HFF-Myc (cell line): Measurements from ENCODE around the gene ANGPT4.

ENCODE experiments used
- DNase-seq: peaks from one replicate; pipeline ENCODE4 v3.0.0-alpha.2; 2011; ENCODE audit warnings: low read depth; ENCODE audit errors: extremely low read depth
- H3K4me3 ChIP-seq: replicated peaks from 2 replicates; pipeline ENCODE4 v1.5.1; 2011; ENCODE audit warnings: low read depth, mild to moderate bottlenecking, control low read depth, low read length
- TF ChIP-seq, protein P1 (sequence below): IDR thresholded peaks from 2 replicates; pipeline ENCODE4 v1.5.1; 2012; ENCODE audit warnings: mild to moderate bottlenecking, low read depth, low read length, control low read depth; ENCODE audit errors: missing control alignments

Gene ANGPT4

DNA sequence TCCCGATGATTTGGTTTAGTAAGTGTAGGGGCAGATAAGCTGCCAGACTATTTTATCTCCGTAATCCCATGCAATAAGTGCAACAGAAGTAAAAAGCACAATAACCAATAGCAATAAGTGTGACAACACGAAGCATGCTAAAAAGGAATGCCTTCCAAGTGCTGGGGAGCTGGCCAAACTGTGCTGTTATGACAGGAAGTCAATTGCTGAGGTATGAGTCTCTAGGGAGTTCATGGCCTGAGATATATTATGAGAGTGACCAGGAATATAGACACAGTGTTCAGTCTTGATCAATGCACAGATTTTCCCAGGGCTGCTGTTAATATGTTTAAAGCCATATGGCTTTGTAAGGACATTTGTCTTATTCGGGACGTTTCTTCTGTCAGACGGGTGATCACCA lies 10.5 kb upstream of the ANGPT4 start:
- no peak overlapping the region for H3K4me3 ChIP-seq
- no peak for DNase-seq
- TF ChIP-seq, protein P1, sequence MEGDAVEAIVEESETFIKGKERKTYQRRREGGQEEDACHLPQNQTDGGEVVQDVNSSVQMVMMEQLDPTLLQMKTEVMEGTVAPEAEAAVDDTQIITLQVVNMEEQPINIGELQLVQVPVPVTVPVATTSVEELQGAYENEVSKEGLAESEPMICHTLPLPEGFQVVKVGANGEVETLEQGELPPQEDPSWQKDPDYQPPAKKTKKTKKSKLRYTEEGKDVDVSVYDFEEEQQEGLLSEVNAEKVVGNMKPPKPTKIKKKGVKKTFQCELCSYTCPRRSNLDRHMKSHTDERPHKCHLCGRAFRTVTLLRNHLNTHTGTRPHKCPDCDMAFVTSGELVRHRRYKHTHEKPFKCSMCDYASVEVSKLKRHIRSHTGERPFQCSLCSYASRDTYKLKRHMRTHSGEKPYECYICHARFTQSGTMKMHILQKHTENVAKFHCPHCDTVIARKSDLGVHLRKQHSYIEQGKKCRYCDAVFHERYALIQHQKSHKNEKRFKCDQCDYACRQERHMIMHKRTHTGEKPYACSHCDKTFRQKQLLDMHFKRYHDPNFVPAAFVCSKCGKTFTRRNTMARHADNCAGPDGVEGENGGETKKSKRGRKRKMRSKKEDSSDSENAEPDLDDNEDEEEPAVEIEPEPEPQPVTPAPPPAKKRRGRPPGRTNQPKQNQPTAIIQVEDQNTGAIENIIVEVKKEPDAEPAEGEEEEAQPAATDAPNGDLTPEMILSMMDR, result no peak

DNA sequence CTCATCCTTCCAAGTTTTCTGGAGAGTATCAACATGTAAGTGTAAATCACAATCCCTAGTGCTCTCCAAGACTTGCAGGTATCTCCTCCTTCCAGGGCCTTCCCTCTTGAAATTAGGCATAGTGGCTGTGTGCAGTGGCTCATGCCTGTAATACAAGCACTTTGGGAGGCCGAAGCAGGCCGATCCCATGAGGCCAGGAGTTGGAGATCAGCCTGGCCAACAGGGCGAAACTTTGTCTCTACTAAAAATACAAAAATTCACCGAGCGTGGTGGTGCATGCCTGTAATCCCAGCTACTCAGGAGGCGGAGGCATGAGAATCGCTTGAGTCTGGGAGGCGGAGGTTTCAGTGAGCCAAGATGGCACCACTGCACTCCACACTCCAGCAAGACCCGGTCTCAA lies 9.4 kb upstream of the ANGPT4 start:
- H3K4me3 ChIP-seq, result no peak overlapping the region
- no peak for DNase-seq
- TF ChIP-seq, protein P1, result no peak

DNA sequence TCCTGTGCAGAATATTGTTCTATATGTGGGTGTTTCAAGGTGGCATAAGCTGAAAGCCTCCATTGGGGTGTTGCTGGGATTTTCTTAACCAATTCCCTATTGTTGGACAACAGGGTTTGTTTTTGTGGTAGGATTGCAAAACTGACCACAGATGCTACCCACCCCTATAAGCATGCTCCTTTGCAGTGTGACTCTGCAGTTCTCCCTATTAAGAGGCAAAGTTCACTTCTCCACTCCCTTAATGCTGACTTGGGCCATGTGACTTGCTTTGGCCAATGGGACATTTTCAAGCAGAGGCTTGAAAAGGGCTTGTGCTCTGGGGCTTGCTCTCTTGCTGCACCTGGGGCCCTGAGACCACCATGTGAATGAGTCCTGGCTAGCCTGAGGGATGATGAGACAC lies 8.5 kb upstream of the ANGPT4 start:
- DNase-seq, result no peak
- TF ChIP-seq, protein P1, result no peak
- H3K4me3 ChIP-seq, result no peak overlapping the region

DNA sequence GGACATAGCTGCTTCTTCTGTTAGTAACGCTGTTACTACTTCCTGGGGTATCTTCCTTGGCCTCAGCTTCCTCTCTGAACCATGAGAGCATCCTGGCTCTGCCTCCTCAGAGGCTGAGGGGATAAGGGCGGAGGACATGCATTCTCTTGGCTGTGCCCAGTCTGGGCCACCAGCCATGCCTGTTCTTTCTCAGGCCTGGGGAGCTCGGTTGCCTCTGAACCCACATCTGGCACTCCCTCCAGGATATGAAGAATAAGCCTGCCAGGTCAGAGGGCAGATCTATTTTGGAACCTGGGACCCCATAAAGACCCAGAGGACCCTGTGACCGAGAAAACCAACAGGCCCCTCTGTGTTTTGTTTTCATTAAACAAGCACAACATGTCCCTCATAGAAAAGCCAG lies 6.6 kb upstream of the ANGPT4 start:
- no peak overlapping the region for H3K4me3 ChIP-seq
- TF ChIP-seq, protein P1, result no peak
- no peak for DNase-seq

DNA sequence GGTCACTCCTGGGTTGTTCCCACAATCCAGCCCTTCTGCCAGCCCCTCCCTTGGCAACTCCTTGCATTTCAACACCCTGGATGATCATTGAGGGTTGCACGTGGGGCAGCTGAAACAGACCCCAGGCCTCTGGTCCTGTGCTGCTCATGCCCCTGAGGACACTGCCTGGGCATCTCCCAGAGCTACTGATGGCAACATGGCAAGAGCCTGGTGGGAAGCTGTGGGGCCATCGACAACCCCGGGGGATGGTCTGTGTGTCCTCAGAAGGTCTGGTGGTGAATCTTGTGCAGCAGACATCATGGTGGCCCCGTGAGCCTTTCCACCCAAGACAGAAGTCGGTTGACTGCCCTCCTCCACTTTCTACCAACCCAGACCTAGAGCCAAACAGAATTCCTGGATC lies 4.9 kb upstream of the ANGPT4 start:
- TF ChIP-seq, protein P1, result no peak
- DNase-seq, result no peak
- no peak overlapping the region for H3K4me3 ChIP-seq

DNA sequence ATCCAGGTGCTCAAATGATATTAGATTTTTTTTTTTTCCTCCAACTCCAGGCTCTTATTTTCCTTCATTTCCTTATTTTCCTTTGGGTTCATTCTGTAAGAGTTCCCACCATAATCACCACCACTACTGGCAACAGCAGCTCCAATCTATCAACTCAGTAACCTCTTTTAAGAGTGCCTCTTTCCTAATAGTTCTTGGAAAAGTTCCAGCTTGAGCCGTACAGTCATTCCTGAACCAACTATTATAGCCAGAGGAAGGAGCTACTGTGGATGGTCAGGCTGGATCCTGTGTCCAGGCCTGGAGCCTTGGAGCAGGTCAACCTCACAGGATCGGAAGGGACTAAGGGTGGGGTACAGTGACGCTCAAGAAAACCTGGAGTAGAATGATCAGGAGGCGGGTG lies 4.2 kb upstream of the ANGPT4 start:
- H3K4me3 ChIP-seq, result no peak overlapping the region
- DNase-seq, result no peak
- TF ChIP-seq, protein P1, result no peak

DNA sequence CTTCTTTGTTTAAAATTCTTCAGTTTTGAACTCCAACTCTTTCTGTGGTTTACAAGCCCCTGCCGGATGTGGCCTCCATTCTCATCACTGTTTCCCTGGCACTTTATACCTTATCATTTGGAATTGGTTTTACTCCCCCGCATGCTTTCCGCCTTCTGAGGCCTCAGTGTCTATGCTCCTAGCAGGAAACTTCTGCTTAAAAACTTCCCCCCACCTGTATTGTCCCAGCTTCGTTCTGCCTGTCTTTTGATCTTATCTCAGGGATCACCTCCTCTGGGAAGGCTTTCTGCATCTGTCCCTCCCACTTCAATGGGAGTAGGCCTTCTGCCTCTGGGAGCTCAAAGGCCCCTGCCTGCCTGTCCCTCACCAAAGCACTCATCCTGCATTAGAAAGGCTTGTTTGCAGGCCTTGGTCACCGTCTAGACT lies 3.4 kb upstream of the ANGPT4 start:
- TF ChIP-seq, protein P1, result no peak
- no peak for DNase-seq

More for the DNA sequence above, 3.4 kb upstream of the ANGPT4 start:
- no peak overlapping the region for H3K4me3 ChIP-seq
